Activated T-cell treated with anti-CD3 and anti-CD28 coated beads, Interleukin-2, amount 50 U/mL, for 72 hours (primary cell): Measurements from ENCODE around the gene TP53TG5. TPM values are rescaled to one million over a fixed set of nuclear protein-coding genes. Genes with fewer than 3 reads are reported as not detected.
"Not testable (repeated sequence)": the region's sequence is repeated elsewhere in the genome, so short reads cannot be mapped to it uniquely, and the experiment has no call there.

Experiments
- ATAC-seq, 2 donors: fragments of 150-1000 bp; cut with Tn5 transposase; replicated peaks in 1 of 2; 2 replicates each; pipeline ENCODE4 v1.10.0; 2021; ENCODE audit warnings: moderate library complexity in 2 of 2, mild to moderate bottlenecking in 1 of 2
- DNase-seq, 2 donors: peaks; one replicate each; pipeline ENCODE4 v3.0.0; 2021 to 2022; ENCODE audit warnings: mixed read lengths in 1 of 2
- H3K27ac Mint-ChIP-seq: one replicate; pipeline ENCODE4 v1.8.0; 2022; ENCODE audit warnings: mild to moderate bottlenecking, moderate library complexity, mixed read lengths
- H3K27me3 Mint-ChIP-seq: one replicate; pipeline ENCODE4 v1.8.0; 2022; ENCODE audit warnings: low read depth, mixed read lengths
- H3K36me3 Mint-ChIP-seq, 2 donors: one replicate each; pipeline ENCODE4 v1.8.0; 2022; ENCODE audit warnings: mixed read lengths in 2 of 2, mild to moderate bottlenecking in 1 of 2; ENCODE audit not compliant: insufficient read depth in 2 of 2
- H3K4me1 Mint-ChIP-seq: one replicate; pipeline ENCODE4 v1.8.0; 2022; ENCODE audit warnings: low read depth, mixed read lengths
- H3K4me3 Mint-ChIP-seq, 2 donors: one replicate each; pipeline ENCODE4 v1.8.0; 2022; ENCODE audit warnings: mild to moderate bottlenecking in 2 of 2, mixed read lengths in 2 of 2, moderate library complexity in 2 of 2
- H3K9me3 Mint-ChIP-seq, 2 donors: one replicate each; pipeline ENCODE4 v1.8.0; 2022; ENCODE audit warnings: mixed read lengths in 2 of 2
- total RNA-seq, 2 donors: library from RNA; stranded (reverse); gene quantifications; one replicate each; pipeline ENCODE4 v1.2.3, GENCODE V29; 2022

The TP53TG5 gene
- total RNA-seq, 2 donors from 2014 or later, result 0.67 to 0.83 TPM

DNA sequence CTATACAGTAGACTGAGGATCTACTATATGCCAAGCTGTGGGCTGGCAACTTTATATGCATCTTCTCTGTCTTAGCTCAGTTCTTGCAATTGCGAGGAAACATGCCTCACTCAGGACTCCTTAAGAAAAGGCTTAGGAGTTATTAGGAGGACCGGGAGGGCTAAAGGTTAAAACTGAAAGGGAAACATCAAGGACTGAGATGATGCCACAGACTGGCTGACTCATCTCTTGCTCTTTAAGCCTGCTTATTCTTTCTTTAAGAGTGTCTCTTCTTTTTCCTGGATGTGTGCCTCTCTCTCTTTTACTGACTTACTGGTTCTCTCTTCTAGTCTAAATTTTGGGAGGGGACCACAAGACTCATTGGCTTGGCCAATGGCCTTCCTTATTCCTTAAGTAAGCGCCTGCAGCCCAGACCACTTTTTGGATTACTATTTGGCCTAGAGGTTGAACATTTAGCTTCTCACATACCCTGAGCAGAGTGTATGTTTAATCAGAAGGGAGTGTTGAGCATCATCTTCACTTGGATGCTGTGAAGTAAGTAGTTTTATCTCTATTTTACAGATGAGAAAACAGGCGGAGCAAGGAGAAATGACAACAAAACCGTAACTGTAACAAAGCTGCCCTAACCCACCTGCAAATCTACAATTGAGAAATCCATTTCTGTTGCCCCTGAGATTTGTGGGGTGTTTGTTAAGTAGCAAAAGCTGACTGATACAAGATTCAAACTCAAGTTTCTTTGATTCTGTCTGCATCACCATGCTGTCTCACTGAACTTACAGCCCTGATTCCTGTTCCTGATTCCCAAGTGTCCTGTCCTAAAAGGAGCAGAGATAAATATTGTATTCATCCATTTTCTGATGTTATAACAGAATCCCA, 22.7 kb downstream of the TP53TG5 start:
- ATAC-seq, result peak; percentile 80 to 87
- peak overlapping the region; percentile 72 to 93 for H3K4me3 Mint-ChIP-seq
- H3K27me3 Mint-ChIP-seq, result no peaks in the 10 kb centered on the region
- peaks cover 62% of the 10 kb centered on the region for H3K4me1 Mint-ChIP-seq
- peak; percentile 22 to 38 for DNase-seq
- no peaks in the 10 kb centered on the region for H3K36me3 Mint-ChIP-seq
- H3K9me3 Mint-ChIP-seq, result no peaks in the 10 kb centered on the region
- peak overlapping the region; percentile 91 for H3K27ac Mint-ChIP-seq

GRCh38 chr20:45354423-45355208, 23.5 kb downstream of the TP53TG5 start:
- Mint-ChIP-seq H3K27ac (peak overlapping the region; percentile 91), H3K4me1 (peaks cover 62% of the 10 kb centered on the region), H3K27me3 (no peaks in the 10 kb centered on the region), H3K36me3 (no peaks in the 10 kb centered on the region), H3K9me3 (no peaks in the 10 kb centered on the region), H3K4me3 (peak overlapping the region; percentile 72 to 93)
- peak; percentile 66 to 77 for ATAC-seq
- peak in 1 of 2 donors; percentile 31 for DNase-seq

DNA sequence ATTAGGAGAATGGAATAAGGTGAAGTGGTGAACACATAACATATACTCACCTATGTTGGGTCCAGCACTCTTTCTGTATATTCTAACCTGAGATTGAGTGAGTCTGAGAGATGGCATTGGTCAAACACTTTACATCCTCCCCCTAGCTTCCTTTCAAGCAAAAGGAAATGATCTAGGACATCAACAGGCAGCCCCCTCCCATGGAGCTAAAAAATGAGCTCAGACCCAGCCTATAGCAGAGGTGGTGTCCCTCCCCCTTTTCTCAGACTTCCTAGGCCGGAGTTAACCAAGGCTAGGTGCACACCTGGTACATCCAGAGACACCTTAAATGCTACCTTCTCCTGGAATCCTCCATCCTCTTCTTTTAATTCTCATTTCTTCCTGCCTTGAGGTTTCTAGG, 24.4 kb downstream of the TP53TG5 start:
- H3K4me1 Mint-ChIP-seq, result peaks cover 57% of the 10 kb centered on the region
- H3K9me3 Mint-ChIP-seq, result no peaks in the 10 kb centered on the region

GRCh38 chr20:45352729-45353128, 25.4 kb downstream of the TP53TG5 start:
- no peak for ATAC-seq
- no peaks in the 10 kb centered on the region for H3K9me3 Mint-ChIP-seq
- H3K4me3 Mint-ChIP-seq, result no peak overlapping the region
- peaks cover 50% of the 10 kb centered on the region for H3K4me1 Mint-ChIP-seq
- H3K27me3 Mint-ChIP-seq, result no peaks in the 10 kb centered on the region
- DNase-seq, result no peak
- H3K27ac Mint-ChIP-seq, result no peak overlapping the region
- H3K36me3 Mint-ChIP-seq, result no peaks in the 10 kb centered on the region

More for the DNA sequence above, 24.4 kb downstream of the TP53TG5 start:
- no peaks in the 10 kb centered on the region for H3K36me3 Mint-ChIP-seq
- no peaks in the 10 kb centered on the region for H3K27me3 Mint-ChIP-seq
- peak overlapping the region; percentile 91 for H3K27ac Mint-ChIP-seq
- peak overlapping the region; percentile 72 to 93 for H3K4me3 Mint-ChIP-seq
- ATAC-seq (no peak), DNase-seq (no peak)

DNA sequence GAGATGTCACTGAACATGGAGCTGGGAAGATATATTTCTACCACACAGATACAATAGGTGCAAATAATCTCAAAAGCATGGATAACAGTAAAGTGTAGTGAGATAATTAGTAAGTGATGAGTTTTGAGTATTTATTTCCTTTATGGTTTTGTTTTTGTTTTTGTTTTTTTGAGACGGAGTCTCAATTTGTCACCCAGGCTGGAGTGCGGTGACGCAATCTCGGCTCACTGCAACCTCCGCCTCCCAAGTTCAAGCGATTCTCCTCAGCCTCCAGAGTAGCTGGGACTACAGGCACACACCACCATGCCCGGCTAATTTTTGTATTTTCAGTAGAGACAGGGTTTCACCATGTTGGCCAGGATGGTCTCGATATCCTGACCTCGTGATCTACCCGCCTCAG, 27.3 kb downstream of the TP53TG5 start:
- peaks cover 52% of the 10 kb centered on the region for H3K4me1 Mint-ChIP-seq
- not testable (repeated sequence) for H3K4me3 Mint-ChIP-seq, H3K9me3 Mint-ChIP-seq, ATAC-seq, H3K36me3 Mint-ChIP-seq, DNase-seq, H3K27ac Mint-ChIP-seq, H3K27me3 Mint-ChIP-seq

GRCh38 chr20:45350217-45350616, 27.9 kb downstream of the TP53TG5 start:
- Mint-ChIP-seq H3K27me3 (no peaks in the 10 kb centered on the region), H3K4me3 (no peak overlapping the region), H3K27ac (no peak overlapping the region), H3K9me3 (no peaks in the 10 kb centered on the region), H3K36me3 (peaks cover 4 to 6% of the 10 kb centered on the region in 2 donors), H3K4me1 (peaks cover 52% of the 10 kb centered on the region)
- DNase-seq, result no peak
- ATAC-seq, result no peak

- H3K4me1 Mint-ChIP-seq, result peaks cover 47% of the 10 kb centered on the region
- H3K36me3 Mint-ChIP-seq, result peaks cover 4 to 6% of the 10 kb centered on the region in 2 donors
- H3K4me3 Mint-ChIP-seq, result peak within 1 kb of the TSS; percentile 90
- peak; percentile 77 to 81 for DNase-seq
- ATAC-seq, result peak; percentile 86 to 88
- H3K9me3 Mint-ChIP-seq, result no peaks in the 10 kb centered on the region
- peak within 1 kb of the TSS; percentile 68 for H3K27ac Mint-ChIP-seq
- H3K27me3 Mint-ChIP-seq, result no peaks in the 10 kb centered on the region
Observed at GRCh38 chr20:45347936-45348778, 30.0 kb downstream of the TP53TG5 start, which contains the start of gene SDC4. Gene SDC4, minus strand, starts transcription at chr20:45348424. Its CDS starts 40 bp downstream, at chr20:45348384.

- no peaks in the 10 kb centered on the region for H3K9me3 Mint-ChIP-seq
- ATAC-seq (no peak), DNase-seq (no peak)
- peaks cover 47% of the 10 kb centered on the region for H3K4me1 Mint-ChIP-seq
- H3K36me3 Mint-ChIP-seq, result peaks cover 4 to 6% of the 10 kb centered on the region in 2 donors
- peak overlapping the region; percentile 90 for H3K4me3 Mint-ChIP-seq
- H3K27me3 Mint-ChIP-seq, result no peaks in the 10 kb centered on the region
- peak overlapping the region; percentile 50 for H3K27ac Mint-ChIP-seq
Observed at GRCh38 chr20:45347297-45347935, 30.7 kb downstream of the TP53TG5 start.

- Mint-ChIP-seq H3K9me3 (no peaks in the 10 kb centered on the region), H3K4me1 (peaks cover 47% of the 10 kb centered on the region), H3K4me3 (peak overlapping the region; percentile 90), H3K27ac (peak overlapping the region; percentile 82), H3K36me3 (peaks cover 4 to 6% of the 10 kb centered on the region in 2 donors), H3K27me3 (no peaks in the 10 kb centered on the region)
- ATAC-seq (no peak), DNase-seq (no peak)
Observed at GRCh38 chr20:45346851-45347250, 31.3 kb downstream of the TP53TG5 start.

GRCh38 chr20:45346291-45346718, 31.8 kb downstream of the TP53TG5 start:
- no peaks in the 10 kb centered on the region for H3K27me3 Mint-ChIP-seq
- peaks cover 47% of the 10 kb centered on the region for H3K4me1 Mint-ChIP-seq

DNA sequence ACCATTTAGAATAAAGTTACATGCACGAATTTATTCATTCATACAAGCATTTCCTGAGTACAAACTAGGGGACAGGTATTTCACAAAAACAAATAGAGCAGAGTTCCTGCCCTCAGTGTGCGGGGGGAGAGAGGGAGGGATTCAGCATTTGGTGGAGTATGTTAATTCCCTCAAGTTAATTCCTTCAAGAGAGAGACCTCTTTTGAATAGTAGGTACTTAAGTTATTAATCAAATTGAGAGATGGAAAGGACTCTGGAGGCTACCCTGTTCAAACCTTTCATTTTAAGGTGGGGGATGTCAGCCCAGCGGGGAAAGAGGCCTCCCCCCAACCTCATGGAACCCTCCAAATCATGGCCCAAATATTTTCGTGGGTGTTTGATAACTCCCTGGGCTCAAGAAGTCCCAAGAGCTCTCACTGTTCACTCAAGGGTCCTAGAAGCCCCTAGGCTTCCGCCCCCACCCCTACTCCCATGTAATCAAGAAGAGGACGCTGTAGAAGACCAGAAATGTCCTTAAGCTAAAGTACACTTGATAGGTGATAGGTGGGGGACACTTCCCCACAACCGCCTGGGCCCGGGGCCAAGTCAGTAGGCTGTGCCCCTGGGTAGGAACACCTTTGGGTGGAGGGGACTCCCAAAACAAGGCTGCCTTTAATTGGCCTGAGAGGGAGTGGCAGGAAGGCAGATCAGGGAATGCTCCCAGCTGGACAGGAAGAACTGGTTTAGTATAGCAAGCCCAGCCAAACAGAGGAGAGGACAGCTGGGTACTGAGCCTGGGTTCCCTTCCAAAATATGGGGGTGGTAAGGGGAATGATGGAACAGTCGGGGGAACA, 32.8 kb downstream of the TP53TG5 start:
- H3K4me3 Mint-ChIP-seq, result peak overlapping the region; percentile 36 to 71
- H3K4me1 Mint-ChIP-seq, result peaks cover 47% of the 10 kb centered on the region
- peaks cover 4 to 7% of the 10 kb centered on the region in 2 donors for H3K36me3 Mint-ChIP-seq
- no peak for ATAC-seq
- no peaks in the 10 kb centered on the region for H3K27me3 Mint-ChIP-seq
- no peak for DNase-seq
- no peaks in the 10 kb centered on the region for H3K9me3 Mint-ChIP-seq
- H3K27ac Mint-ChIP-seq, result no peak overlapping the region

More at GRCh38 chr20:45346291-45346718, 31.8 kb downstream of the TP53TG5 start:
- peak overlapping the region; percentile 82 for H3K27ac Mint-ChIP-seq
- H3K36me3 Mint-ChIP-seq, result peaks cover 4 to 6% of the 10 kb centered on the region in 2 donors
- DNase-seq (no peak), ATAC-seq (no peak)
- H3K4me3 Mint-ChIP-seq, result peak overlapping the region; percentile 90
- H3K9me3 Mint-ChIP-seq, result no peaks in the 10 kb centered on the region
